PFSK-1 (cell line): ENCODE measurements around the gene TFEB.

ENCODE experiments used
- POLR2AphosphoS5 ChIP-seq: IDR thresholded peaks from 2 replicates; pipeline ENCODE4 v1.6.1; 2012; ENCODE audit warnings: low read depth, mild to moderate bottlenecking, control low read depth, low read length, moderate library complexity
- TAF1 ChIP-seq: IDR thresholded peaks from 2 replicates; pipeline ENCODE4 v1.6.1; 2012; ENCODE audit warnings: low read length, control low read depth, borderline replicate concordance; ENCODE audit not compliant: insufficient read depth

DNA sequence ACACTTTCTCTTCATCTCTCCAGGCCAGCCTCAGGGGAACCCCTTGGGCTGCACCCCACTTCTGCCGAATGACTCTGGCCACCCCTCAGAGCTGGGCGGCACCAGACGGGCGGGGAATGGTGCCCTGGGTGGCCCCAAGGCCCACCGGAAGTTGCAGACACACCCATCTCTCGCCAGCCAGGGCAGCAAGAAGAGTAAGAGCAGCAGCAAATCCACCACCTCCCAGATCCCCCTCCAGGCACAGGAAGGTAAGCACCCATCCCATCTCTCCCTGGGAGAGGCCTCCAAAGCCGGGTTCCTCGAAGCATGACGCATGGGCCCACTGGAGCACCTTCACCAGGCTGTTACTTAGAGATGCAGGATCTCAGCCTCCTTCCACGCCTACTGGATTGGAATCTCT, 85.8 kb downstream of the TFEB start:
- TF ChIP-seq POLR2AphosphoS5 (no peak), TAF1 (no peak)
